HG03066 (cell line): ENCODE data around the gene CBL.
"Not testable (repeated sequence)": the region's sequence is repeated elsewhere in the genome, so short reads cannot be mapped to it uniquely, and the experiment has no call there.

Source experiments
- ATAC-seq: cut with Tn5 transposase; IDR thresholded peaks from one replicate; pipeline ENCODE4 v1.9.1; 2021; ENCODE audit warnings: low read depth; ENCODE audit not compliant: unreplicated experiment

CBL gene

GRCh38 chr11:119181677-119182412, 24.3 kb upstream of the CBL start:
- no peak for ATAC-seq

- ATAC-seq: not testable (repeated sequence)
Measured at GRCh38 chr11:119184399-119184798, 21.7 kb upstream of the CBL start.

GRCh38 chr11:119185981-119186634, 20.0 kb upstream of the CBL start:
- ATAC-seq: no peak

- no peak for ATAC-seq
Measured at GRCh38 chr11:119187123-119187892, 18.8 kb upstream of the CBL start.

- ATAC-seq: no peak
Measured at GRCh38 chr11:119188067-119188466, 18.1 kb upstream of the CBL start.

- no peak for ATAC-seq
Measured at GRCh38 chr11:119188887-119189286, 17.3 kb upstream of the CBL start.

GRCh38 chr11:119189393-119189792, 16.7 kb upstream of the CBL start:
- ATAC-seq: no peak

- no peak for ATAC-seq
Measured at GRCh38 chr11:119190531-119190930, 15.6 kb upstream of the CBL start.

GRCh38 chr11:119191265-119191664, 14.9 kb upstream of the CBL start:
- ATAC-seq: not testable (repeated sequence)

GRCh38 chr11:119192111-119192510, 14.0 kb upstream of the CBL start:
- ATAC-seq: no peak

GRCh38 chr11:119193001-119193400, 13.1 kb upstream of the CBL start:
- ATAC-seq: no peak

GRCh38 chr11:119193626-119194025, 12.5 kb upstream of the CBL start:
- no peak for ATAC-seq

GRCh38 chr11:119194811-119195440, 11.2 kb upstream of the CBL start:
- ATAC-seq: no peak

- no peak for ATAC-seq
Measured at GRCh38 chr11:119195680-119196079, 10.5 kb upstream of the CBL start.

GRCh38 chr11:119196833-119197483, 9.2 kb upstream of the CBL start:
- ATAC-seq: peak; percentile 48

- no peak for ATAC-seq
Measured at GRCh38 chr11:119198925-119199324, 7.2 kb upstream of the CBL start.

GRCh38 chr11:119201236-119201635, 4.9 kb upstream of the CBL start:
- ATAC-seq: not testable (repeated sequence)

GRCh38 chr11:119202554-119202953, 3.6 kb upstream of the CBL start:
- no peak for ATAC-seq

- ATAC-seq: no peak
Measured at GRCh38 chr11:119204066-119204465, 2.1 kb upstream of the CBL start.

- ATAC-seq: no peak
Measured at GRCh38 chr11:119205080-119205479, 1.1 kb upstream of the CBL start.
